Measurements from ENCODE around the gene DUOX2. TPM values are rescaled to one million over a fixed set of nuclear protein-coding genes. Genes with fewer than 3 reads are reported as not detected.

The DUOX2 gene
- total RNA-seq, 2 experiments from 2014 or later: 0.02 to 0.19 TPM

- CTCF ChIA-PET: no interaction called here
- POLR2A ChIA-PET: no interaction called here
- Mint-ChIP-seq H3K27ac (no peak overlapping the region), H3K4me3 (no peak overlapping the region), H3K36me3 (peaks cover 6% of the 10 kb centered on the region), H3K4me1 (ENCODE audit: low read depth) (no peaks in the 10 kb centered on the region), H3K9me3 (no peaks in the 10 kb centered on the region), H3K27me3 (no peaks in the 10 kb centered on the region)
- intact Hi-C loops (cut with micrococcal nuclease): no loop called here
- DNase-seq: no peak
These were observed 34.4 kb upstream of the DUOX2 start for GRCh38 chr15:45148076-45149059.

GRCh38 chr15:45147606-45148005 is 33.6 kb upstream of the DUOX2 start:
- POLR2A ChIA-PET: no interaction called here
- CTCF ChIA-PET: no interaction called here

GRCh38 chr15:45146405-45146804 is 32.4 kb upstream of the DUOX2 start:
- Mint-ChIP-seq H3K36me3 (no peaks in the 10 kb centered on the region), H3K27me3 (no peaks in the 10 kb centered on the region), H3K27ac (no peak overlapping the region), H3K9me3 (no peaks in the 10 kb centered on the region), H3K4me1 (ENCODE audit: low read depth) (no peaks in the 10 kb centered on the region), H3K4me3 (no peak overlapping the region)
- ChIA-PET CTCF (interaction anchor here (0.5 to 1.4 kb wide), 2 partner anchors 9 to 28 kb away, joined by 3 to 8 read pairs; no protein-coding TSS in a partner anchor), POLR2A (interaction anchor here (1.3 kb wide), 1 partner anchor 40 kb away, joined by 3 read pairs; no protein-coding TSS in a partner anchor)
- intact Hi-C loops (cut with micrococcal nuclease): no loop called here
- DNase-seq: no peak

More at GRCh38 chr15:45147606-45148005, 33.6 kb upstream of the DUOX2 start:
- intact Hi-C loops (cut with micrococcal nuclease): no loop called here
- Mint-ChIP-seq H3K27ac (no peak overlapping the region), H3K9me3 (no peaks in the 10 kb centered on the region), H3K4me1 (ENCODE audit: low read depth) (no peaks in the 10 kb centered on the region), H3K27me3 (no peaks in the 10 kb centered on the region), H3K36me3 (peaks cover 6% of the 10 kb centered on the region), H3K4me3 (no peak overlapping the region)
- no peak for DNase-seq

GRCh38 chr15:45144775-45145174 is 30.8 kb upstream of the DUOX2 start:
- ChIA-PET POLR2A (no interaction called here), CTCF (interaction anchor here (0.6 to 1.9 kb wide), 2 partner anchors 27 to 35 kb away, joined by 3 to 6 read pairs; no protein-coding TSS in a partner anchor)
- DNase-seq: no peak
- Mint-ChIP-seq H3K27me3 (no peaks in the 10 kb centered on the region), H3K27ac (no peak overlapping the region), H3K36me3 (no peaks in the 10 kb centered on the region), H3K9me3 (no peaks in the 10 kb centered on the region), H3K4me1 (ENCODE audit: low read depth) (no peaks in the 10 kb centered on the region), H3K4me3 (no peak overlapping the region)
- intact Hi-C loops (cut with micrococcal nuclease): no loop called here

GRCh38 chr15:45143946-45144345 is 30.0 kb upstream of the DUOX2 start:
- Mint-ChIP-seq H3K27ac (no peak overlapping the region), H3K4me3 (no peak overlapping the region), H3K4me1 (ENCODE audit: low read depth) (no peaks in the 10 kb centered on the region), H3K9me3 (no peaks in the 10 kb centered on the region), H3K36me3 (no peaks in the 10 kb centered on the region), H3K27me3 (no peaks in the 10 kb centered on the region)
- ChIA-PET CTCF (interaction anchor here (1.9 kb wide), 1 partner anchor 26 kb away, joined by 6 read pairs; no protein-coding TSS in a partner anchor), POLR2A (no interaction called here)
- intact Hi-C loops (cut with micrococcal nuclease): no loop called here
- DNase-seq: no peak

- DNase-seq: no peak
- peaks cover 1% of the 10 kb centered on the region for H3K27me3 Mint-ChIP-seq
- H3K36me3 Mint-ChIP-seq: no peaks in the 10 kb centered on the region
- CTCF ChIA-PET: interaction anchor here (0.9 to 1.9 kb wide), 2 partner anchors 13 to 25 kb away, joined by 3 to 6 read pairs; no protein-coding TSS in a partner anchor
- no peak overlapping the region for H3K4me3 Mint-ChIP-seq
- POLR2A ChIA-PET: no interaction called here
- no peaks in the 10 kb centered on the region for H3K4me1 Mint-ChIP-seq (ENCODE audit: low read depth)
- no peak overlapping the region for H3K27ac Mint-ChIP-seq
- H3K9me3 Mint-ChIP-seq: no peaks in the 10 kb centered on the region
- intact Hi-C loops (cut with micrococcal nuclease): no loop called here
These were observed 29.1 kb upstream of the DUOX2 start for GRCh38 chr15:45143056-45143455.

- no peak overlapping the region for H3K4me3 Mint-ChIP-seq
- H3K4me1 Mint-ChIP-seq (ENCODE audit: low read depth): peaks cover 4% of the 10 kb centered on the region
- H3K27ac Mint-ChIP-seq: no peak overlapping the region
- peaks cover 6% of the 10 kb centered on the region for H3K27me3 Mint-ChIP-seq
- POLR2A ChIA-PET: no interaction called here
- H3K9me3 Mint-ChIP-seq: no peaks in the 10 kb centered on the region
- H3K36me3 Mint-ChIP-seq: no peaks in the 10 kb centered on the region
- intact Hi-C loops (cut with micrococcal nuclease): no loop called here
- CTCF ChIA-PET: interaction anchor here (1.0 to 1.1 kb wide), 3 partner anchors 11 to 23 kb away, joined by 3 to 5 read pairs (median 3); partner anchors contain the start of gene DUOX1
- no peak for DNase-seq
These were observed 27.4 kb upstream of the DUOX2 start for GRCh38 chr15:45141386-45141785.

GRCh38 chr15:45140557-45141250 is 26.7 kb upstream of the DUOX2 start:
- Mint-ChIP-seq H3K4me1 (ENCODE audit: low read depth) (peaks cover 8% of the 10 kb centered on the region), H3K4me3 (no peak overlapping the region), H3K36me3 (no peaks in the 10 kb centered on the region), H3K27me3 (peaks cover 10% of the 10 kb centered on the region), H3K9me3 (no peaks in the 10 kb centered on the region), H3K27ac (no peak overlapping the region)
- intact Hi-C loops (cut with micrococcal nuclease): no loop called here
- ChIA-PET CTCF (interaction anchor here (1.0 to 1.5 kb wide), 2 partner anchors 22 to 23 kb away, joined by 5 read pairs; no protein-coding TSS in a partner anchor), POLR2A (no interaction called here)
- no peak for DNase-seq

- Mint-ChIP-seq H3K36me3 (no peaks in the 10 kb centered on the region), H3K27me3 (peaks cover 12% of the 10 kb centered on the region), H3K4me3 (no peak overlapping the region), H3K4me1 (ENCODE audit: low read depth) (peaks cover 10% of the 10 kb centered on the region), H3K9me3 (no peaks in the 10 kb centered on the region), H3K27ac (no peak overlapping the region)
- DNase-seq: no peak
- POLR2A ChIA-PET: no interaction called here
- intact Hi-C loops (cut with micrococcal nuclease): no loop called here
- CTCF ChIA-PET: interaction anchor here (1.5 kb wide), 1 partner anchor 22 kb away, joined by 5 read pairs; no protein-coding TSS in a partner anchor
These were observed 25.8 kb upstream of the DUOX2 start for GRCh38 chr15:45139770-45140169.

GRCh38 chr15:45138814-45139765 is 25.1 kb upstream of the DUOX2 start:
- Mint-ChIP-seq H3K27me3 (peaks cover 19% of the 10 kb centered on the region), H3K27ac (no peak overlapping the region), H3K36me3 (no peaks in the 10 kb centered on the region), H3K4me3 (no peak overlapping the region), H3K9me3 (no peaks in the 10 kb centered on the region), H3K4me1 (ENCODE audit: low read depth) (peaks cover 12% of the 10 kb centered on the region)
- DNase-seq: no peak
- ChIA-PET POLR2A (interaction anchor here (0.7 kb wide), 1 partner anchor 13 kb away, joined by 3 read pairs; no protein-coding TSS in a partner anchor), CTCF (interaction anchor here (1.3 to 1.9 kb wide), 3 partner anchors 13 to 21 kb away, joined by 4 to 7 read pairs (median 5); no protein-coding TSS in a partner anchor)
- intact Hi-C loops (cut with micrococcal nuclease): no loop called here

- CTCF ChIA-PET: interaction anchor here (0.6 to 1.9 kb wide), 5 partner anchors 9 to 25 kb away, joined by 3 to 7 read pairs (median 4); no protein-coding TSS in a partner anchor
- Mint-ChIP-seq H3K4me3 (no peak overlapping the region), H3K9me3 (no peaks in the 10 kb centered on the region), H3K27me3 (peaks cover 26% of the 10 kb centered on the region), H3K27ac (no peak overlapping the region), H3K36me3 (no peaks in the 10 kb centered on the region), H3K4me1 (ENCODE audit: low read depth) (peaks cover 12% of the 10 kb centered on the region)
- POLR2A ChIA-PET: interaction anchor here (0.6 kb wide), 2 partner anchors 24 to 27 kb away, joined by 3 to 4 read pairs; no protein-coding TSS in a partner anchor
- no peak for DNase-seq
- intact Hi-C loops (cut with micrococcal nuclease): no loop called here
These were observed 23.7 kb upstream of the DUOX2 start for GRCh38 chr15:45137703-45138102.

All from activated CD4-positive, alpha-beta memory T cell treated with anti-CD3 and anti-CD28 coated beads for 36 hours (primary cell).